GM12878 (cell line): Measurements from ENCODE around the gene GNAL. TPM values are rescaled to one million over a fixed set of nuclear protein-coding genes. Genes with fewer than 3 reads are reported as not detected.
A peak's percentile ranks its signal among the peaks of the same experiment; 100 is the strongest.

ENCODE experiments used
- ATAC-seq: fragments of 200-7000 bp; cut with Tn5 transposase; 3 replicates; pipeline ENCODE4 v1.9.1; 2020; ENCODE audit warnings: mild to moderate bottlenecking, moderate library complexity
- BruUV-seq: library from RNA; stranded (reverse); fragments of 400-500 nt; replicated peaks from 2 replicates; lab custom pipeline; 2021; lab: Mats Ljungman, UMichigan
- CTCF ChIA-PET: fragments of 300-600 bp; sonication (Branson Sonifier 250); formaldehyde crosslinking; extraction: SDS; loops from one replicate; lab custom pipeline; 2021; ENCODE audit warnings: inconsistent platforms; lab: Yijun Ruan, JAX
- POLR2A ChIA-PET: fragments of 350-600 bp; formaldehyde crosslinking; extraction: SDS; loops from one replicate; lab custom pipeline; 2021; ENCODE audit warnings: inconsistent platforms; lab: Charles Lee
- RAD21 ChIA-PET: fragments of 300-600 bp; sonication (Branson Sonifier 250); formaldehyde crosslinking; loops from one replicate; lab custom pipeline; 2023; ENCODE audit warnings: antibody characterized with exemption; ENCODE audit not compliant: unreplicated experiment; lab: Charles Lee
- SMC1A ChIA-PET: fragments of 300-600 bp; sonication (Branson Sonifier 250); formaldehyde crosslinking; loops from one replicate; lab custom pipeline; 2023; ENCODE audit not compliant: unreplicated experiment, uncharacterized antibody; lab: Charles Lee
- DNase-seq: peaks from one replicate; pipeline ENCODE4 v3.0.0-alpha.2; 2011; ENCODE audit warnings: low read depth, low spot score
- FAIRE-seq: peaks from 3 replicates; lab custom pipeline; 2011; peaks lifted over from hg19 to GRCh38; lab: Jason Lieb, UNC
- H2AFZ ChIP-seq: 2 replicates; pipeline ENCODE4 v1.6.0; 2011; ENCODE audit warnings: low read depth, low read length, control low read depth; ENCODE audit not compliant: control insufficient read depth
- H3K27ac ChIP-seq: 2 replicates; pipeline ENCODE4 v1.5.1; 2011; ENCODE audit warnings: control low read depth; ENCODE audit not compliant: control insufficient read depth, insufficient read depth
- H3K27me3 ChIP-seq, 2 experiments: replicated peaks in 1 of 2; 2 replicates each; pipeline versions ENCODE4 v1.6.0 to v1.6.1; 2011; ENCODE audit warnings: low read length in 1 of 2; ENCODE audit not compliant: control insufficient read depth in 2 of 2, insufficient read depth in 2 of 2
- H3K36me3 ChIP-seq, 2 experiments: 2 replicates each; pipeline ENCODE4 v1.5.1; 2011; ENCODE audit warnings: low read length in 1 of 2; ENCODE audit not compliant: control insufficient read depth in 2 of 2, insufficient read depth in 2 of 2
- H3K4me1 ChIP-seq: 2 replicates; pipeline ENCODE4 v1.6.1; 2011; ENCODE audit warnings: mild to moderate bottlenecking, low read length, moderate library complexity, mixed read lengths; ENCODE audit not compliant: control insufficient read depth, insufficient read depth
- H3K4me2 ChIP-seq: 2 replicates; pipeline ENCODE4 v1.6.0; 2011; ENCODE audit warnings: control low read depth; ENCODE audit not compliant: control insufficient read depth, insufficient read depth
- H3K4me3 ChIP-seq: fragments of 200-600 bp; sonication (generic); 2 replicates; pipeline ENCODE4 v1.5.1; 2016
- H3K79me2 ChIP-seq: 2 replicates; pipeline ENCODE4 v1.6.0; 2011; ENCODE audit warnings: low read length; ENCODE audit not compliant: control insufficient read depth, insufficient read depth
- H3K9ac ChIP-seq: 2 replicates; pipeline ENCODE4 v1.8.0; 2011; ENCODE audit warnings: low read length, control low read depth, mixed read lengths; ENCODE audit not compliant: control insufficient read depth, insufficient read depth
- H3K9me3 ChIP-seq: replicated peaks from 3 replicates; pipeline ENCODE4 v1.5.1; 2011; ENCODE audit warnings: mild to moderate bottlenecking, low read length; ENCODE audit not compliant: control insufficient read depth, insufficient read depth
- H4K20me1 ChIP-seq: 2 replicates; pipeline ENCODE4 v1.6.0; 2011; ENCODE audit not compliant: control insufficient read depth, insufficient read depth
- ATF7 ChIP-seq: fragments of 450-650 bp; IDR thresholded peaks from 2 replicates; pipeline ENCODE4 v1.6.1; 2016; ENCODE audit warnings: low read depth, mild to moderate bottlenecking
- BCLAF1 ChIP-seq: fragments of 450-650 bp; IDR thresholded peaks from 2 replicates; pipeline ENCODE4 v1.6.1; 2017; ENCODE audit warnings: antibody characterized with exemption, mild to moderate bottlenecking, moderate library complexity
- CBX5 ChIP-seq: sonication (generic); IDR thresholded peaks from 2 replicates; pipeline ENCODE4 v1.6.1; 2016; ENCODE audit warnings: low read depth, moderate library complexity, mild to moderate bottlenecking, inconsistent platforms
- CREB1 ChIP-seq: IDR thresholded peaks from 2 replicates; pipeline ENCODE4 v1.6.1; 2012; ENCODE audit warnings: low read depth, mild to moderate bottlenecking, inconsistent platforms
- CREM ChIP-seq: IDR thresholded peaks from 2 replicates; pipeline ENCODE4 v1.6.1; 2014; ENCODE audit warnings: antibody characterized with exemption, low read depth
- CTCF ChIP-seq, 3 experiments: IDR thresholded peaks in 2 of 3; conservative IDR thresholded peaks in 1 of 3; 2 replicates each; pipeline ENCODE4 v1.5.1; 2011; ENCODE audit warnings: low read depth in 3 of 3, low read length in 3 of 3, mild to moderate bottlenecking in 3 of 3, control low read depth in 2 of 3, moderate library complexity in 2 of 3, inconsistent platforms in 1 of 3, mixed read lengths in 1 of 3; ENCODE audit not compliant: control insufficient read depth in 2 of 3, insufficient read depth in 1 of 3; ENCODE audit errors: extremely low read depth in 1 of 3
- KAT2A ChIP-seq: conservative IDR thresholded peaks from 2 replicates; pipeline ENCODE4 v1.6.1; 2011; ENCODE audit warnings: low read depth, low read length; ENCODE audit not compliant: control insufficient read depth
- MLLT1 ChIP-seq: fragments of 450-650 bp; IDR thresholded peaks from 2 replicates; pipeline ENCODE4 v1.6.1; 2016; ENCODE audit warnings: mild to moderate bottlenecking
- NBN ChIP-seq: fragments of 450-650 bp; IDR thresholded peaks from 2 replicates; pipeline ENCODE4 v1.6.1; 2016
- RAD21 ChIP-seq: IDR thresholded peaks from 2 replicates; pipeline ENCODE4 v1.6.1; 2011; ENCODE audit warnings: mild to moderate bottlenecking, low read depth, low read length, moderate library complexity; ENCODE audit not compliant: insufficient read depth
- RFX5 ChIP-seq: IDR thresholded peaks from 2 replicates; pipeline ENCODE4 v1.6.1; 2011; ENCODE audit warnings: low read depth, low read length, improper control_type of control experiment
- RUNX3 ChIP-seq: IDR thresholded peaks from 2 replicates; pipeline ENCODE4 v1.6.1; 2012; ENCODE audit warnings: low read length, inconsistent platforms
- SKIL ChIP-seq: fragments of 450-650 bp; IDR thresholded peaks from 2 replicates; pipeline ENCODE4 v1.6.1; 2017; ENCODE audit warnings: mild to moderate bottlenecking, low read depth, inconsistent platforms; ENCODE audit not compliant: poor library complexity, severe bottlenecking
- SMARCA5 ChIP-seq: fragments of 450-650 bp; IDR thresholded peaks from 2 replicates; pipeline ENCODE4 v1.6.1; 2017; ENCODE audit warnings: mild to moderate bottlenecking
- SMC3 ChIP-seq: IDR thresholded peaks from 2 replicates; pipeline ENCODE4 v1.6.1; 2011; ENCODE audit warnings: low read length, improper control_type of control experiment, borderline replicate concordance
- SRF ChIP-seq, 2 experiments: IDR thresholded peaks; 2 replicates each; pipeline ENCODE4 v1.6.1; 2011; ENCODE audit warnings: low read depth in 2 of 2, low read length in 2 of 2, mild to moderate bottlenecking in 1 of 2, moderate library complexity in 1 of 2
- STAT1 ChIP-seq: fragments of 450-650 bp; conservative IDR thresholded peaks from 2 replicates; pipeline ENCODE4 v1.6.1; 2014; ENCODE audit warnings: antibody characterized with exemption, mild to moderate bottlenecking
- WGBS: methylation state at CpG from one replicate; pipeline ENCODE4 v1.1.6; 2016; ENCODE audit warnings: low lambda C conversion rate; ENCODE audit not compliant: insufficient replicate concordance, insufficient coverage; ENCODE audit errors: missing lambda C conversion rate; 5-methylcytosine and 5-hydroxymethylcytosine counted together
- in situ Hi-C: fragments of 300-500 bp; cut with MboI; formaldehyde crosslinking; loops from 9 replicates; pipeline ENCODE4 v1.14.3; 2018; ENCODE audit warnings: mixed read lengths
- intact Hi-C: fragments of 100-400 bp; cut with micrococcal nuclease; formaldehyde crosslinking; loops from one replicate; pipeline ENCODE4 v1.14.2; 2022; ENCODE audit not compliant: unreplicated experiment
- polyA plus RNA-seq, 11 experiments: library from polyadenylated mRNA; depleted of rRNA in 4 of 11; unstranded in 6 of 11; stranded (reverse) in 5 of 11; fragments of >200 nt; fragmentation: Nextera tagmentation in 4 of 11; fragmentation: Illumina TruSeq in 1 of 11; extraction: Ambion mirVana in 4 of 11; extraction: Trizol in 1 of 11; gene quantifications; 1 replicate in 1 of 11; 2 replicates in 10 of 11; pipeline versions ENCODE4 v1.2.1 to v1.2.3, GENCODE V29; 2011 to 2016; ENCODE audit warnings: inconsistent platforms in 2 of 11, missing spikeins in 2 of 11, low read depth in 1 of 11
- total RNA-seq, 4 experiments: library from RNA; depleted of rRNA in 3 of 4; stranded (reverse); fragments of >200 nt in 3 of 4; fragmentation: Illumina TruSeq in 1 of 4; extraction: Trizol in 1 of 4; gene quantifications; 2 replicates each; pipeline versions ENCODE4 v1.2.1 to v1.2.3, GENCODE V29; 2013 to 2021

The GNAL gene
- total and polyA plus RNA-seq, 10 of the 15 experiments (the other 5 are each of a cell fraction or from before 2014, with no cell fraction given) = 0.02 to 0.39 (median 0.05) TPM; not detected in 5

GRCh38 chr18:11733031-11733430 lies 44.0 kb downstream of the GNAL start:
- ChIA-PET RAD21 (interaction anchor here (1.0 kb wide), 1 partner anchor 306 kb away, joined by 4 read pairs; no protein-coding TSS in a partner anchor), POLR2A (no interaction called here), SMC1A (interaction anchor here (0.9 to 1.6 kb wide), 5 partner anchors 26 to 262 kb away, joined by 3 to 4 read pairs (median 3); no protein-coding TSS in a partner anchor), CTCF (interaction anchor here (0.6 to 2.6 kb wide), 19 partner anchors 9 to 306 kb away, joined by 3 to 12 read pairs (median 3); no protein-coding TSS in a partner anchor)
- Histone ChIP-seq H4K20me1 (no peaks in the 10 kb centered on the region), H3K79me2 (no peaks in the 10 kb centered on the region), H3K36me3 (no peaks in the 10 kb centered on the region), H3K9me3 (no peaks in the 10 kb centered on the region), H2AFZ (no peak overlapping the region), H3K9ac (no peak overlapping the region), H3K4me3 (no peak overlapping the region), H3K4me1 (no peaks in the 10 kb centered on the region), H3K27me3 (no peaks in the 10 kb centered on the region; a peak in 2 of 4 replicates), H3K4me2 (peak overlapping the region; percentile 38), H3K27ac (no peak overlapping the region)
- intact Hi-C loops = loop anchor here (1.0 to 5.0 kb wide), 4 partner anchors 139 to 305 kb away; no protein-coding TSS in a partner anchor
- DNase-seq (no peak), ATAC-seq (peak; percentile 97), FAIRE-seq (peak; percentile 31)
- under 1% methylated on average over 16 of the region's 17 CpGs for WGBS
- BruUV-seq = no TSS peak
- in situ Hi-C loops = loop anchor here (5.0 kb wide), 1 partner anchor 299 kb away; no protein-coding TSS in a partner anchor
- no peak for TF ChIP-seq ATF7
- TF ChIP-seq RAD21 = peak; percentile 78
- TF ChIP-seq SMC3 = peak; percentile 68
- TF ChIP-seq CREM = no peak
- TF ChIP-seq CREB1 = no peak
- TF ChIP-seq RUNX3 = no peak
- peak; percentile 82 to 92 (median 90) for TF ChIP-seq CTCF (IDR thresholded peaks at IDR 0.05 in 2 of 3, conservative IDR thresholded peaks at IDR 0.05 in 1 of 3; ENCODE audit: control insufficient read depth in 2 of 3, extremely low read depth in 1 of 3, insufficient read depth in 1 of 3, low read depth in 3 of 3, low read length in 3 of 3)
- no peak for TF ChIP-seq STAT1
- TF ChIP-seq BCLAF1 = no peak
- no peak for TF ChIP-seq RFX5
- no peak for TF ChIP-seq SKIL
- TF ChIP-seq CBX5 = no peak
- TF ChIP-seq MLLT1 = no peak
- TF ChIP-seq NBN = no peak
- TF ChIP-seq SRF (IDR thresholded peaks at IDR 0.05; ENCODE audit: low read depth in 2 of 2, low read length in 2 of 2) = no peak
- TF ChIP-seq SMARCA5 = 0 out of 2 replicates have a peak, but pooled peaks have one; percentile 39
- TF ChIP-seq KAT2A = no peak
